GM12878 (cell line): ENCODE results near the gene KCTD16.

Source experiments
- ASH2L ChIP-seq: fragments of 300-600, 200-600 bp; sonication (generic); IDR thresholded peaks from 2 replicates; pipeline ENCODE4 v1.6.1; 2017; ENCODE audit warnings: low read depth, mild to moderate bottlenecking, borderline replicate concordance
- ATF3 ChIP-seq: IDR thresholded peaks from 2 replicates; pipeline ENCODE4 v1.6.1; 2011; ENCODE audit warnings: low read depth, mild to moderate bottlenecking, low read length, moderate library complexity, borderline replicate concordance; ENCODE audit errors: extremely low read depth
- BHLHE40 ChIP-seq, 2 experiments: fragments of 450-650 bp in 1 of 2; IDR thresholded peaks; 2 replicates each; pipeline ENCODE4 v1.6.1; 2011 to 2017; ENCODE audit warnings: low read depth in 2 of 2, borderline replicate concordance in 1 of 2, improper control_type of control experiment in 1 of 2, low read length in 1 of 2, mild to moderate bottlenecking in 1 of 2
- CREB1 ChIP-seq: IDR thresholded peaks from 2 replicates; pipeline ENCODE4 v1.6.1; 2012; ENCODE audit warnings: low read depth, mild to moderate bottlenecking, inconsistent platforms
- CTCF ChIP-seq, 3 experiments: IDR thresholded peaks in 2 of 3; conservative IDR thresholded peaks in 1 of 3; 2 replicates each; pipeline ENCODE4 v1.5.1; 2011; ENCODE audit warnings: low read depth in 3 of 3, low read length in 3 of 3, mild to moderate bottlenecking in 3 of 3, control low read depth in 2 of 3, moderate library complexity in 2 of 3, inconsistent platforms in 1 of 3, mixed read lengths in 1 of 3; ENCODE audit not compliant: control insufficient read depth in 2 of 3, insufficient read depth in 1 of 3; ENCODE audit errors: extremely low read depth in 1 of 3
- EZH2 ChIP-seq: IDR thresholded peaks from 2 replicates; pipeline ENCODE4 v1.6.1; 2012; ENCODE audit warnings: low read depth, mild to moderate bottlenecking, control low read depth, inconsistent platforms, low read length, borderline replicate concordance; ENCODE audit not compliant: control insufficient read depth
- FOXM1 ChIP-seq: IDR thresholded peaks from 2 replicates; pipeline ENCODE4 v1.6.1; 2012; ENCODE audit warnings: low read depth, mild to moderate bottlenecking, inconsistent platforms, low read length, moderate library complexity
- GABPA ChIP-seq: IDR thresholded peaks from 2 replicates; pipeline ENCODE4 v1.6.1; 2014; ENCODE audit warnings: antibody characterized with exemption, low read depth, mild to moderate bottlenecking, inconsistent platforms
- POLR2A ChIP-seq: IDR thresholded peaks from 2 replicates; pipeline ENCODE4 v1.6.1; 2011; ENCODE audit warnings: low read depth, mild to moderate bottlenecking, low read length
- POLR2AphosphoS5 ChIP-seq: IDR thresholded peaks from 2 replicates; pipeline ENCODE4 v1.6.1; 2011; ENCODE audit warnings: mild to moderate bottlenecking, low read length, inconsistent platforms
- RBBP5 ChIP-seq: fragments of 200-600 bp; sonication (generic); conservative IDR thresholded peaks from 2 replicates; pipeline ENCODE4 v1.6.1; 2016
- RCOR1 ChIP-seq: conservative IDR thresholded peaks from 2 replicates; pipeline ENCODE4 v1.6.1; 2012; ENCODE audit warnings: low read depth, low read length, improper control_type of control experiment
- RELB ChIP-seq: fragments of 450-650 bp; IDR thresholded peaks from 2 replicates; pipeline ENCODE4 v1.6.1; 2017; ENCODE audit warnings: low read depth, mild to moderate bottlenecking, moderate library complexity
- ZBED1 ChIP-seq: IDR thresholded peaks from 2 replicates; pipeline ENCODE4 v1.6.1; 2016; ENCODE audit warnings: borderline replicate concordance

GRCh38 chr5:144427866-144428265 is 257.2 kb downstream of the KCTD16 start:
- TF ChIP-seq ZBED1 (no peak), EZH2 (no peak), FOXM1 (no peak), RCOR1 (no peak), POLR2A (no peak), GABPA (no peak), ATF3 (no peak), CTCF (IDR thresholded peaks at IDR 0.05 in 2 of 3, conservative IDR thresholded peaks at IDR 0.05 in 1 of 3; ENCODE audit: control insufficient read depth in 2 of 3, extremely low read depth in 1 of 3, insufficient read depth in 1 of 3, low read depth in 3 of 3, low read length in 3 of 3) (no peak), RELB (no peak), BHLHE40 (IDR thresholded peaks at IDR 0.05; ENCODE audit: borderline replicate concordance in 1 of 2, low read depth in 2 of 2, low read length in 1 of 2) (no peak), ASH2L (no peak), CREB1 (no peak), POLR2AphosphoS5 (no peak), RBBP5 (no peak)
